ENCODE measurements around the gene TLR10.
A peak's percentile ranks its signal among the peaks of the same experiment; 100 is the strongest.
"Not testable (repeated sequence)": the region's sequence is repeated elsewhere in the genome, so short reads cannot be mapped to it uniquely, and the experiment has no call there.

TLR10 gene

DNA sequence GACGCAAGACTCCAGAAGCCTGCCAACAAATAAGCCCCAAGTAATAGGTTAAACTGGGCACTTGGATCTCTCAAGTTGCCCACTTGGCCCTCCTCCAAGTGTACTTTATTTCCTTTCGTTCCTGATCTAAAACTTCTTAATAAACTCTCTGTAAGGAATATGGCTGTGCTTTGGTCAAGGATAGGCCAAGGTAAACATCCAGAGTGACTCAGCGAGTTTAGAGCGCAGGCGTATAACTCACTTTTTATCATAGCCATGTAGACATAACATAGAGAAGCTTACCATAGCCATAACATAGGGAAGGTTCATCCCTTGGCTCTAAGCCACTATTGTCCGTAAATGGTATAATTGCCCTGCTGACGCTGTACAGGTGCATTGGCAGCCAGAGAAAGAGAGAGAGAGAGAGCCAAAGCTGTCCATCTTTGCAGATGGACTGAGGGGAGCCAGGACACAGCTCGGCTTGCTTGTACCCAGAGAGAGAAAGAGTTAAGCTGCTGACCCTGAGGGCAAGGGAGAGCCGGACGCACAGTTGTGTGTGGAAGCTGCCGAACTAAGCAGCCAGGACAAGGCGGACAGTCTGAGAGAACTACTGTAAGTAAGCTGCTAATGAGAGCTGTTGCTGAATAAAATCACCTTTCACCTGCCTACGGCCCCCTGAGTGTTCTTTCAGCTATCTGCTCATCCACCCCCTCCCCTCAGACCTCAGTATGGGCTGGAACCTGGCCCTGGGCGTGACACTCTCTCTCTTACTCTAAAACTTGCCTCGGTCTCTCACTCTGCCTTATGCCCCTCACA lies 20.0 kb upstream of the TLR10 start:
- no peak for DNase-seq

DNA sequence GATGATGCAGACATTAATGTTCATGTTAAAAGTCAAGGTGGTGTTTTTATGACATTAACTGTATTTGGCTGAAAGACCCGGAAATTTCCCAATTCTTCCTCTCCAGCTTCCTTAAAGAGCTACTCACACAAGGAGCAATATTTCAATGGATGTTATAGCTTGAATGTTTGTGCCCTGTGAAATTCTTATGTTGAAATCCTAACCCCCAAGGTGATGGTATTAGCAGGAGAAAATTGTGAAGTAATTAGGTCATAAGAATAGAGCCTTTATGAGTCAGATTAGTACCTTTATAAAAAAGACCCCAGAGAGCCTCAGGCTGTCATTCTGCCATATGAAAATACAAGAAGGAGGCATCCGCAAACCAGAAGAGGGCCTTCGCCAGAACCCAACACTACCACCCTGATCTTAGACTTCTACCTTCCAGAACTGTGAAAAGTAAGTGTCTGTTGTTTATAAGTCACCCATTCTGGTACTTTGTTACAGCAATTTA lies 18.2 kb upstream of the TLR10 start:
- no peak for DNase-seq

DNA sequence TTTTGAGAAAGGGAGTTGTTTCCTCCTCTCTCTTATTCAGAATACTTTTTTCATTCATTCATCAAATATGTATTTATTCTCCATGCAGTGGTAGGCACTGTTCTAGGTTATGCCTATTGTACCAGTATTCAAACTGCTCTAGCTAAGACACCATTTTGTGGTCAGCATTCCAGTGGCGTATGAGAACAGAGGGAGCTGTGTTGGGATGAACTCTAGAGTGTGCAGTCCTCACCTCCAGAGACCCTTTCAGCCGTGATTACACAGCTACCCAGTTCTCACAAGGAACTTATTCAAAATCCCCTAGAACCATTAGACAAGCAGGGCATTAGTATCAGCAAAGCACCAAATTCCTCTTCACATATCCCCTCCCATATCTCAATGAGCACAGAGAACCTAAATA lies 17.6 kb upstream of the TLR10 start:
- DNase-seq: no peak

DNA sequence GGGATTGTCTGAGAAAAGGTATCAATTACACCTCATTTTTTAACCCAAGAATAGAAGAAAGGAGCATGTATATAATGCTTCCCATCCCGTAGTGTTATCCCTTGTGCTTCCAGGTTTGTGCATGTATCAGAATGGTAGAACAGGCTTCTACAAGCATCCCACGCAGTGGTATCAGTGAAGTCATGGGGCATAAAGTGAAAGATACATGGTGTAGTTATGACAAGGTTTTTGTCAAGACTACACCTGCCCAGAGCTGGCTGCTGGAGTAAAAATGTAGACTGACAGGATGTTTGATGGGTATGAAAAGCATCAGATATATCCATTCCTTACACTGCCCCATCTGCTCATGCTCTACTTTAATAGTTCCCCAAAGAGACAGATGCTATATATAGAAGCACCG lies 12.3 kb upstream of the TLR10 start:
- no peak for DNase-seq

DNA sequence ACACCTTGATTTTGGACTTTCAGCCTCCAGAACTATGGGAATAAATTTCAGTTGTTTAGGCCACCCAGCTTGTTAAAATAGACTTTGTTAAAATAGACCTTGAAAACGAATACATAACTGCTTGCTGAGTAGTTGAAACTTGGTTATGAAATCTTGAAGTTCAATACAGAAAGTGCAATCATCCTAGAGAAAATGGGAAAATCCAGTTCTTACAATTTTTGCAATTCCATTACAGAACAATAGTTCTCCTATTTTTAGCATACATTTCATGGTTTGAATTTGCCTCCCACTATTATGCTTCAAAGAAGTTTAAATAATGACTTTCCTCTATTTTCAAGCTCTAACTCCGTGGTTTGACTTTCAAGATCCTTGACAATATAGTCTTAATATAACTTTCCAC lies 11.3 kb upstream of the TLR10 start:
- no peak for DNase-seq

DNA sequence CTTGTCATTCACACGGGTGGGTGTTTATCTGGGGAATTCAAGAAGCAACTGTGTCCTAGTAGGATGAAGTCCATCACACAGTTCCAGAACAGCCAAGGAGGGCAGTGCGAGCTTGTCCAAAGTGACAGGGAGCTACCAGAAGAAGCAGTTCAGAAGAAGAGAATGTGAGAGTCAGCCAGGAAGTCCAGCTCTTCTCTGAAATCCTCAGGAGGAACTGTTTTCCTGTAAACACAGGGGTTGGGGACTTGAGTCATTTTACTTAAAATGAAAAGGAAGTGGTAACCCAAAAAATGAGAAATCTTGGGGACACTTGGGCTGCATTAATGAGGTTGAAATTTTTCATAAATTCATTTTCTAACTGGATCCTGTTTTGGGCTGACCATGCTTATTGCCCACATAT lies 8.2 kb upstream of the TLR10 start:
- DNase-seq: no peak

DNA sequence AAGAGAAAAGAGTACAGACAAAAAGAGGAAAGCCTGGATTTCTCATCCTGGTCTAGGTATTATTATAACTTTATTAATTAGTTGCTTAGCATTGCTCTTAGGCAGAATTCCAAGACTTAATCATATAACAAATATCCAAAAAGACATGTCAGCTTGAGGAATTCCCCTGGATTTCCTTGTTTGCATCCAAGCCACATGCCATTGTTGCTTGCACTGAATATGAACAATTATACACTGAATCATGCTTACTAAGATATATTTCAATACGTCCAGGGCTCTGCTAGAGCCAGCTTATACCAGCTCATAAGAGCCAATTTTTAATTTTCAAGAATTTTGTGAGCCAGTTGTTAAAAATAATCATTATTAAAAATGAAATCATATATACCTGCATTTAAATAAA lies 5.5 kb upstream of the TLR10 start:
- DNase-seq: peak; percentile 63

DNA sequence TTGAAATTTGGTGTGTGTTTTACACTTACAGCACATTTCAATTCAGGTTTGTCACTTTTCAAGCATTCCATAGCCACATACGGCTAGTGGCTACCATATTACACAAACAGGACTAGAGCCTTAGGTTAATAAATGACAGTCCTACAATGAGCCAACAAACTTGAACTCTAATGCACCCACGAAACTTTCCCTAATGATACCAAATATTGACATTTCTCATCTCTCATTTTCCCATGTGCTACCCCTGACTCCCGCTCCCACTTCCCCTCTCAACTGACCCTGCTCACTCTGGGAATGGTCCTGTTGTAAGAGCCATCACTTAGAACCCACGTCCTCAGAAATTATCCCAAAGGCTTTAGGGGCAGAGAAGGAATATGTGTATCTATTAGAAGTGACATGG lies 4.9 kb upstream of the TLR10 start:
- DNase-seq: no peak

DNA sequence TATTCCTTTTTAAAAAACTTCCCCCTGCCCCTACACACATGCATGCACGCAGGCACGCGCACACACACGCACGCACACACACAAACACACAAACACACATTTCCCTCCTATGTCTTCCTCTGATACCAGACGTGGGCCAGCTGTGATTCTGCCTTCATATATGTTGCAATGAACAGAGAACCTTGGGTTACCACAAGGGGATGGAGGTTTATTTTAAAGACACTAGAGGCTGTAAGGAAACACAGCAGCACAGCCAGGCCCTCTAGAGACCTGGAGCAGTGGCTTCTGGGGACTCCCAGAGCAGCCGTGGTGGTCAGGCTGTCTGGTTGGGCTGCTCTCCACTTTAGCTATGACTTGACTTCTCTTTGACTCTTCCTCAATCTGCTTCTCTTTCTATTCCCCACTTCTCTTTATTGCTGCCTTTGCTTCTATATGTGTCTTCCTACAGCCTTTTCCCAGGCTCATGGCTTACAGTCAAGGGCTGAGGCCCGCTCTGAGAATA lies 3.2 kb upstream of the TLR10 start:
- DNase-seq: no peak

DNA sequence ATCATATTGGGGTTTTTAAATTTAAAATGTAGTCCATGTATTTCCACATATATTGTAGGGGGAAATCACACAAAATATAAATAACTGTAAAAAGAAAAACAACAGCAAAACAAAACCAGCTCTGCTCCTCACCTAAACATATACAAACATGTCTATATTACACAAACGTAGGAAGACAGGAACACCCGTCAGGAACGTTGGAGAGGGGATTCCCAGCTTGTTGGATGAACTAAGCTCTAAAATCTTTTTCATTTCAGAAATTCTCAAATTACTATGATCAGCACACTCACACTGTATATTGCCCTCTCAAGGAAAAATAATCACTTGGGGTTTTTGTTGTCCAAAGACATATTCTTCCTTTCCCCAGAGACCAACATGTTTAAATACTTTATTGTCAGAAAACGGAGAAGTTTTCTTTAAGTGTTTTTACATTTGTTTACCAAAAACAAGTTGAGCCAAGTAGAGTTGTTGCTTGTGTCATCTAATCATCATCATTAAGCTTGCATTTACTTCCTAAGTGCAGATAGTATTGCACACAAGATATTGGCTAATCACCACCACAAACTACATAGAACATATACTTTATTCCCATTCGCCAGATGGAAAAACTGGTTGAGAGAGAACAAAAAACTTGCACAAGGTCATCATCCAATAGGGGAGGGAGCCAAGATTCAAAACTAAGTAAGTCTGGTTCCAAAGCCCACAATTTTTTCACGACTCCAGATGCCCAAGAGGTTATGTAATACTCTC lies 2.4 kb upstream of the TLR10 start:
- no peak for DNase-seq

DNA sequence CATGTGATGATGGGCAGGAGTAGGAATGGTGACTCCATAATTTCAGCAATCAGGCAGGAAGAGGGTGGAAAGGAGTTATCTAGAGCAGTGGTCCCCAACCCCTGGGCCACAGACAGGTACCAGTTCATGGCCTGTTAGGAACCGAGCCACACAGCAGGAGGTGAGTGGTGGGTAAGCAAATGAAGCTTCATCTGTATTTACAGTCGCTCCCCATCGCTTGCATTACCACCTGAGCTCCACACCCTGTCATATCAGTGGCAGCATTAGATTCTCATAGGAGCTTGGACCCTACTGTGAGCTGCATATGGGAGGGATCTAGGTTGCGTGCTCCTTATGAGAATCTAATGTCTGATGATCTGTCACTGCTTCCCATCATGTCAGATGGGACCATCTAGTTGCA lies 1.4 kb upstream of the TLR10 start:
- no peak for DNase-seq

DNA sequence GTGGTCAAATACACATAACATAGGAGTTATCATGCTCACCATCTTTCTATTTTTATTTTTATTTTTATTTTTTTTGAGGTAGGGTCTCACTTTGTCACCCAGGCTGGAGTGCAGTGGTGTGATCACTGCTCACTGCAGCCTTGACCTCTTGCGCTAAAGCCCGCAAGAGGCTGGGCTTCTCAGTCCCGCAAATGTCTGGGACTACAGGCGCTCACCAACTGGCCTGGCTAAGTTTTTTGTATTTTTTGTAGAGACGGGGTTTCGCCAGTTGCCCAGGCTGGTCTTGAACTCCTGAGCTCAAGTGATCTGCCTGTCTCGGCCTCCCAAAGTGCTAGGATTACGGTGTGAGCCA lies 295 bp upstream of the TLR10 start:
- no peak for DNase-seq

DNA sequence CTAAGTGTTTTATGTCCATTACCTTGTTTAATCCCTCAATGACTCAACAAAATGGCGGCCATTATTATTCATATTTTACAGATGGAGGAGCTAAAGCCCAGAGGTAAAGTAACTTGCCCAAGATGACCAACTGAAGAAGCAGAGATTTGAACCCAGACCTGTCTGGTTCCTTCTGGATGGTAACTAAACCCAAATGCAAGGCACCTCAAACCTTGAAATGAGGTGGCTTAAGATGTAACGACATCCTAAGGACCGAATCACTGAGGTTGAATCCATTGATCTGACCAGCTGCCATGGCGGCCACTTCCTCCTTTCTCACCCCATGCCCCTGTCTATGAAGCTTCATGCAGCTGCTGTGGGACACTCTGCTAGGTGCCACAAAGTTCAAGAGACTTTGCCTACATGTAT lies 932 bp downstream of the TLR10 start:
- DNase-seq: no peak

DNA sequence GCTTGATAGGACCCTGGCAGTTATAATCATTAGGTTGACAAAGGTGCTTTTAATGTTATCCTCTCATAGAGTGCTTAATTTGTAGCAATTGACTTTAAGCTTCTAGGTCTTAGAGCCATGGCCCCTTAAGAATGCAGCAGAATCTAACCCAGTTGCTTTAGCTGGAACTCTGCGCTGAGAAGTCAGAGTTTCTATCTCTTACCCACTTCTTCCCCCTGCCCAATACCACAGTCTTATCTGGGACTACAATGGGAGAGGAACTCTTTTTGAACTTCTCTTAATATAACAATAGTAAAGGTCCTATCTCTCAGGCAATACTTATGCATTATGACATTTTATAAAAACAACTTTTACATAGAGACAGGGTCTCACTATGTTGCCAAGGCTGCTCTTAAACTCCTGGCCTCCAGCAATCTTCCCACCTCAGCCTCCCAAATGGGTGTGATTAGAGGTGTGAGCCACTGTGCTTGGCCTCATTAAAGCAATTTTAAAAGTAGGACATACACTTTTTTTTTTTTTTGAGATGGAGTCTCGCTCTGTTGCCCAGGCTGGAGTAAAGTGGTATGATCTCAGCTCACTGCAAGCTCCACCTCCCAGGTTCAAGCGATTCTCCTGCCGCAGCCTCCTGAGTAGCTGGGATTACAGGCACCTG lies 1.8 kb downstream of the TLR10 start:
- no peak for DNase-seq

DNA sequence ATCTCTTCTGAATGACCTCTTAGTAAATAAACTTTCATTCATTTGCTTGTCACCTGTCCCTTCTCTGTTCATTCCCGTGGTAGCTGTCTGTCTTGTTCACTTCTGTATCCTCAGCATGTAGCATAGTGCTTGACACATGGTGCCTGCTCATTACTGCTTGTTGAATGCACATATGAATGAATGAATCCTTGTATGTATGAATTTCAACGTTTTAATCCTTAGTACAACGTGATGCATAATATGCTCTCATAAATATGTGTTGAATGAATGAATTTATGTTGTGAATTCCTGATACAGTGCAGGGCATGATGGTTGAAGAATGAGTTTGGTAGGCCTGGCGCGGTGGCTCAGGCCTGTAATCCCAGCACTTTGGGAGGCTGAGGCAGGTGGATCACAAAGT lies 3.0 kb downstream of the TLR10 start:
- no peak for DNase-seq

DNA sequence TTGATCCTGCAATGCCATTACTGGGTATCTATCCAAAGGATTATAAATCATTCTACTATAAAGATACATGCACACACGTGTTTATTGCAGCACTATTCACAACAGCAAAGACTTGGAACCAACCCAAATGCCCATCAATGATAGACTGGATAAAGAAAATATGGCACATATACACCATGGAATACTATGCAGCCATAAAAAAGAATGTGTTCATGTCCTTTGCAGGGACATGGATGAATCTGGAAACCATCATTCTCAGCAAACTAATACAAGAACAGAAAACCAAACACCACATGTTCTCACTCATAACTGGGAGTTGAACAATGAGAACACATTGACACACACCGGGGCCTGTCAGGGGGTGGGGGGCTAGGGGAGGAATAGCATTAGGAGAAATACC lies 4.9 kb downstream of the TLR10 start:
- DNase-seq: not testable (repeated sequence)

DNA sequence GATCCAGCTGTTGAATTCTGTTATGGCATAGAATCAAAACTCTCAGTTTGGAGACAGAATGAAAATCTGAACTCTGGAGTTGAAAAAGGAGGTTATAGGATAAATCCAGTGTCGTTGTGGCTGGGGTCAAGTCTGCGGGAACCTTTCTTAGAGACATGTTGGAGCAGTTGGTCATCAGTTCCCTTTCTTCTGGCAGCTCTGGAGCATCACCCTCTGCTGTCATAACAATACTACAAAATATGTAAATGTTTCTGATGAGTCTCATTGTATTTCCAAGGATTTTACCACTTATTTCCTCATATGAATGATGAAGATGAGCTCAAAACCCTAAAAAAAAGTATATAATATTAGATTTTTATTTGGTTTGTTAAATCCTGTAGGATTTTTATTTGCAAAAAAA lies 7.5 kb downstream of the TLR10 start:
- no peak for DNase-seq

DNA sequence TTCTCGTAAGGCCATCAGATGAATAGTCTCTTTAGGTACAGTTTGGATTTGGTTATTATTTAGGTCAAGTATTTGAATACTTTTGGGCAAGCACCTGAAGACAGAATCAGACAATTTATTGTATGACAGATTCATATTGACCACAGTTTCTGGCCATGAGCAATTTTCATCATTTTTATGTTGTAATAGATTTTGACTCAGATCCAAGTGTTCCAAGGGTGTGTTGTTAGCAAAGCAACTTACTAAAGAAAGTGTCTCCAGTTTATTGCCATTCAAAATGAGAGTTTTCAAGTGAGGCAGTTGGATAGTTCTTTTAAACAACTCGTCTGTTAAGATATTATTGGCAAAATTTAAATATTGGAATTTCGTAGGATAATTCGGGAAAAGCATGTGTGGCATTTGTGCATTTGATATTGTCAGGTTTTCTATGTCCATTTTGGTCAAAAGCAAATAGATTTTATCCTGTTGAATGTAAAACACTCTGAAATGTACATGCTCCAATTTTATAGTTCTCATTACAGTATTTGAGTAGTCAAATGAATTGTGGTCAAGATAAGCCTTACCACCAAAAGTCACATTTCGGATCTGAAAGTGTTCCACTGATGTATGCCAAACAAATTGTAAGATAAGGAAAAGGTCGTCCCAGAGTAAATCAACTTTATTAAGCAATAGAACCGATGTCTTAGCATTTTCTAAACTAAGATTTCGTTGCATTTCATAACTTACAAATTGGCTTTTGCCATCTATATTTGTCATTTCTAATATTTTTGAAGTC lies 8.4 kb downstream of the TLR10 start:
- DNase-seq: no peak

DNA sequence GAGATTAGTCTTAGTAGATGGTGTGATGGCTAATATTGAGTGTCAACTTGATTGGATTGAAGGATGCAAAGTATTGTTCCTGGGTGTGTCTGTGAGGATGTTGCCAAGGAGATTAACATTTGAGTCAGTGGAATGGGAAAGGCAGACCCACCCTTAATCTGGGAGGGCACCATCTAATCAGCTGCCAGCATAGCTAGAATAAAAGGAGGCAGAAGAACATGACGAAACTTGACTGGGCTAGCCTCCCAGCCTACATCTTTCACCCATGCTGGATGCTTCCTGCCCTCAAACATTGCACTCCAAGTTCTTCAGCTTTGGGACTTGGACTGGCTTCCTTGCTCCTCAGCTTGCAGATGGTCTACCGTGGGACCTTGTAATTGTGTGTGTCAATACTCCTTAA lies 12.5 kb downstream of the TLR10 start:
- DNase-seq: not testable (repeated sequence)

DNA sequence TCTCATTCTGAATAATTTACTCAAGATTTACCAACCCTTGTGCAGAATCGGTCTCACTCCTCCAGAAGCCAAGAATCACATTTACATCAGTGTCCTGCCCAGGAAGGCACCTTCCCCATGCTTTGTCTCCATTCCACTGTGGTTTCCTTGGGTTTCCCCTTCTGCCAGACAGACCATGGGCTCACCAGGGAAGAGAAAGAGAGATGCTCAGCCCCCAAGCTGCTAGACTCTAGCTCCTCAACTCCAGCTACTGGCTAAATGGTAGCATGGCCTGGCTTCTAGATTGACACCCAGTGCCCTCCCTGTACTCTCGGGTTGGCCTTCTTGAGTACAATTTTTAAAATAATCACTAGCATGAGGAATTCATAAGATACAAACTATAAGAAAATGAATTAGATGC lies 12.9 kb downstream of the TLR10 start:
- no peak for DNase-seq

DNA sequence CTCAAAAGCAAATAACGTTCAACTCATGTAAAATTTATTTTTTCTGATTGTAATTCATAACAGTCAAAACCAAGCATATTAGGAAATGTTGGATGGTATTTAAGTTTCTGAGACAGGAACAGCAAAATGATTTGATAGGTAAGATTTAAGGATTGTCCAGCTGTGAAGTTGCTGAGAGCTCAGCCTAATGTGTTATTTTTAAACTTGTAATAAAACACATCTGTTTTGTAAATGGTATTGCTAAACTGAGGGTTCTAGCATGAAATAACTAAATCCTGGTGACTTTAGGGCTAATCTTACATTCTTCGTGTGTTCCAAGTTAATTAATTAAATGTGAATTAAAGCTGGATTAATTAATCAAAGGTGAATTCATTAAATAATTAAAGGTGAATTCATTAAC lies 13.3 kb downstream of the TLR10 start:
- no peak for DNase-seq

DNA sequence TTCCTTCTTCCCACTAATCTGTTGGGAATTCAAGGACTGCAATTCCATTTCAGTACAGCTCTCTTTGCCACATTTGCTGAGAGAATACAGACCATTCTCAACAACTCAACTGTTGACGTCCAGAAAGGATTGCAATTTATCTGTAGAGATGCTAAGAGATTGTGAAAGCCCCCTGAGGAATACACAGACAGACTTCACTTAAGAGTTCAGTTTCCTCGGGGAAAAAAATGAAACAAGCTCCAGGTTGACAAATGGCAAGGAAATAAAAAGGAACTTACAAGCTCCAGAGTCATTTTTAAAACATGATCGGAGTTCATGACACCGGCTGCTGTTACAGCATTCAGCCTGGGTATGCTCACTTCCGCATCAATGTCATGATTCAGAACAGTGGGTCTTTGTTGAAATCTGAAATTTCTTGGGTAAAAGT lies 13.8 kb downstream of the TLR10 start:
- DNase-seq: peak; percentile 53

DNA sequence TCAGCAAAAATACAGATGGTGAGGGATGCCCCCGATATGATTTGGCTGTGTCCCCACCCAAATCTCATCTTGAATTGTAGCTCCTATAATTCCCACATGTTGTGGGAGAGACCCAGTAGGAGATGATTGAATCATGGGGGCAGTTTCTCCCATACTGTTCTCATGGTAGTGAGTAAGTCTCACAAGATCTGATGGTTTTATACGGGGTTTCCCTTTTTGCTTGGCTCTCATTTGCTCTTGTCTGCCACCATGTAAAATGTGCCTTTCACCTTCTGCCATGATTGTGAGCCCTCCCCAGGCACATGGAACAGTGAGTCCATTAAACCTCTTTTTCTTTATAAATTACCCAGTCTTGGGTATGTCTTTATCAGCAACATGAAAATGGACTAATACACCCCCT lies 15.8 kb downstream of the TLR10 start:
- DNase-seq: not testable (repeated sequence)

Data from fibroblast of skin of abdomen (primary cell).